ENCODE data around the gene GIGYF2. TPM values are rescaled to one million over a fixed set of nuclear protein-coding genes. Genes with fewer than 3 reads are reported as not detected.
A peak's percentile ranks its signal among the peaks of the same experiment; 100 is the strongest.

The GIGYF2 gene
- total and polyA plus RNA-seq, 4 donors: 10.6 to 50.5 (median 26.7) TPM

GRCh38 chr2:232888099-232888836 is 191.1 kb downstream of the GIGYF2 start:
- H3K4me3 ChIP-seq (ENCODE audit: low read depth in 1 of 3, low read length in 3 of 3): no peak overlapping the region
- peaks cover 4 to 48% (median 16%) of the 10 kb centered on the region in 4 donors for H3K36me3 ChIP-seq (ENCODE audit: control insufficient read depth in 4 of 4, insufficient read depth in 3 of 4, low read depth in 1 of 4, low read length in 3 of 4)
- no peaks in the 10 kb centered on the region for H3K4me1 ChIP-seq (ENCODE audit: control insufficient read depth in 4 of 4, insufficient read depth in 4 of 4, low read length in 3 of 4)
- no peaks in the 10 kb centered on the region for H3K27me3 ChIP-seq (ENCODE audit: control insufficient read depth in 4 of 4, insufficient read depth in 4 of 4, low read length in 3 of 4)
- no peak overlapping the region for H3K27ac ChIP-seq (ENCODE audit: low read depth in 1 of 2, low read length in 2 of 2)
- no peak overlapping the region for H3K9ac ChIP-seq (ENCODE audit: low read depth in 1 of 2, low read length in 2 of 2)
- H3K9me3 ChIP-seq (ENCODE audit: control insufficient read depth in 4 of 4, low read length in 3 of 4): no peaks in the 10 kb centered on the region
- no peak for TF ChIP-seq YY1 (IDR thresholded peaks at IDR 0.05)
- TF ChIP-seq, protein P1, sequence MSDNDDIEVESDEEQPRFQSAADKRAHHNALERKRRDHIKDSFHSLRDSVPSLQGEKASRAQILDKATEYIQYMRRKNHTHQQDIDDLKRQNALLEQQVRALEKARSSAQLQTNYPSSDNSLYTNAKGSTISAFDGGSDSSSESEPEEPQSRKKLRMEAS (IDR thresholded peaks at IDR 0.05): no peak
- peak; percentile 19 for DNase-seq (ENCODE audit: low spot score)
- 85% methylated on average over 21 of the region's 21 CpGs for WGBS

- TF ChIP-seq RXRA (IDR thresholded peaks at IDR 0.05) (no peak), ZBTB33 (IDR thresholded peaks at IDR 0.05) (no peak), FOXA2 (IDR thresholded peaks at IDR 0.05) (no peak), HNF4A (conservative IDR thresholded peaks at IDR 0.05) (no peak), FOXA1 (IDR thresholded peaks at IDR 0.05) (no peak), JUND (IDR thresholded peaks at IDR 0.05) (no peak), HNF4G (IDR thresholded peaks at IDR 0.05) (no peak), GABPA (IDR thresholded peaks at IDR 0.05 in 1 of 2, conservative IDR thresholded peaks at IDR 0.05 in 1 of 2) (no peak), NR2F2 (IDR thresholded peaks at IDR 0.05) (no peak), EGR1 (IDR thresholded peaks at IDR 0.05; ENCODE audit: low read depth in 2 of 2) (no peak), RAD21 (IDR thresholded peaks at IDR 0.05) (no peak), ATF3 (IDR thresholded peaks at IDR 0.05) (no peak), TAF1 (conservative IDR thresholded peaks at IDR 0.05) (no peak), YY1 (IDR thresholded peaks at IDR 0.05) (no peak), SP1 (IDR thresholded peaks at IDR 0.05) (no peak)
- TF ChIP-seq, protein P2, sequence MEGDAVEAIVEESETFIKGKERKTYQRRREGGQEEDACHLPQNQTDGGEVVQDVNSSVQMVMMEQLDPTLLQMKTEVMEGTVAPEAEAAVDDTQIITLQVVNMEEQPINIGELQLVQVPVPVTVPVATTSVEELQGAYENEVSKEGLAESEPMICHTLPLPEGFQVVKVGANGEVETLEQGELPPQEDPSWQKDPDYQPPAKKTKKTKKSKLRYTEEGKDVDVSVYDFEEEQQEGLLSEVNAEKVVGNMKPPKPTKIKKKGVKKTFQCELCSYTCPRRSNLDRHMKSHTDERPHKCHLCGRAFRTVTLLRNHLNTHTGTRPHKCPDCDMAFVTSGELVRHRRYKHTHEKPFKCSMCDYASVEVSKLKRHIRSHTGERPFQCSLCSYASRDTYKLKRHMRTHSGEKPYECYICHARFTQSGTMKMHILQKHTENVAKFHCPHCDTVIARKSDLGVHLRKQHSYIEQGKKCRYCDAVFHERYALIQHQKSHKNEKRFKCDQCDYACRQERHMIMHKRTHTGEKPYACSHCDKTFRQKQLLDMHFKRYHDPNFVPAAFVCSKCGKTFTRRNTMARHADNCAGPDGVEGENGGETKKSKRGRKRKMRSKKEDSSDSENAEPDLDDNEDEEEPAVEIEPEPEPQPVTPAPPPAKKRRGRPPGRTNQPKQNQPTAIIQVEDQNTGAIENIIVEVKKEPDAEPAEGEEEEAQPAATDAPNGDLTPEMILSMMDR (IDR thresholded peaks at IDR 0.05; ENCODE audit: low read depth, low read length, missing input control): no peak
- TF ChIP-seq, protein P1 (IDR thresholded peaks at IDR 0.05): no peak
- TF ChIP-seq, protein P3, sequence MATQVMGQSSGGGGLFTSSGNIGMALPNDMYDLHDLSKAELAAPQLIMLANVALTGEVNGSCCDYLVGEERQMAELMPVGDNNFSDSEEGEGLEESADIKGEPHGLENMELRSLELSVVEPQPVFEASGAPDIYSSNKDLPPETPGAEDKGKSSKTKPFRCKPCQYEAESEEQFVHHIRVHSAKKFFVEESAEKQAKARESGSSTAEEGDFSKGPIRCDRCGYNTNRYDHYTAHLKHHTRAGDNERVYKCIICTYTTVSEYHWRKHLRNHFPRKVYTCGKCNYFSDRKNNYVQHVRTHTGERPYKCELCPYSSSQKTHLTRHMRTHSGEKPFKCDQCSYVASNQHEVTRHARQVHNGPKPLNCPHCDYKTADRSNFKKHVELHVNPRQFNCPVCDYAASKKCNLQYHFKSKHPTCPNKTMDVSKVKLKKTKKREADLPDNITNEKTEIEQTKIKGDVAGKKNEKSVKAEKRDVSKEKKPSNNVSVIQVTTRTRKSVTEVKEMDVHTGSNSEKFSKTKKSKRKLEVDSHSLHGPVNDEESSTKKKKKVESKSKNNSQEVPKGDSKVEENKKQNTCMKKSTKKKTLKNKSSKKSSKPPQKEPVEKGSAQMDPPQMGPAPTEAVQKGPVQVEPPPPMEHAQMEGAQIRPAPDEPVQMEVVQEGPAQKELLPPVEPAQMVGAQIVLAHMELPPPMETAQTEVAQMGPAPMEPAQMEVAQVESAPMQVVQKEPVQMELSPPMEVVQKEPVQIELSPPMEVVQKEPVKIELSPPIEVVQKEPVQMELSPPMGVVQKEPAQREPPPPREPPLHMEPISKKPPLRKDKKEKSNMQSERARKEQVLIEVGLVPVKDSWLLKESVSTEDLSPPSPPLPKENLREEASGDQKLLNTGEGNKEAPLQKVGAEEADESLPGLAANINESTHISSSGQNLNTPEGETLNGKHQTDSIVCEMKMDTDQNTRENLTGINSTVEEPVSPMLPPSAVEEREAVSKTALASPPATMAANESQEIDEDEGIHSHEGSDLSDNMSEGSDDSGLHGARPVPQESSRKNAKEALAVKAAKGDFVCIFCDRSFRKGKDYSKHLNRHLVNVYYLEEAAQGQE (IDR thresholded peaks at IDR 0.05): no peak
- Histone ChIP-seq H3K4me1 (ENCODE audit: control insufficient read depth in 4 of 4, insufficient read depth in 4 of 4, low read length in 3 of 4) (no peaks in the 10 kb centered on the region), H3K27ac (ENCODE audit: low read depth in 1 of 2, low read length in 2 of 2) (no peak overlapping the region), H3K36me3 (ENCODE audit: control insufficient read depth in 4 of 4, insufficient read depth in 3 of 4, low read depth in 1 of 4, low read length in 3 of 4) (peaks cover 4 to 52% (median 16%) of the 10 kb centered on the region in 4 donors), H3K9me3 (ENCODE audit: control insufficient read depth in 4 of 4, low read length in 3 of 4) (no peaks in the 10 kb centered on the region), H3K27me3 (ENCODE audit: control insufficient read depth in 4 of 4, insufficient read depth in 4 of 4, low read length in 3 of 4) (no peaks in the 10 kb centered on the region), H3K9ac (ENCODE audit: low read depth in 1 of 2, low read length in 2 of 2) (no peak overlapping the region), H3K4me3 (ENCODE audit: low read depth in 1 of 3, low read length in 3 of 3) (no peak overlapping the region)
- peak; percentile 26 for DNase-seq (ENCODE audit: low spot score)
- 93% methylated on average over 14 of the region's 14 CpGs for WGBS
Measured at GRCh38 chr2:232888839-232889529, 191.9 kb downstream of the GIGYF2 start.
